ENCODE measurements around the gene RHEX. TPM values are rescaled to one million over a fixed set of nuclear protein-coding genes. Genes with fewer than 3 reads are reported as not detected.
A peak's percentile ranks its signal among the peaks of the same experiment; 100 is the strongest.
"Not testable (repeated sequence)": the region's sequence is repeated elsewhere in the genome, so short reads cannot be mapped to it uniquely, and the experiment has no call there.

Gene RHEX
- not detected for total RNA-seq

- DNase-seq (peak; percentile 71), ATAC-seq (peak; percentile 72)
- H3K36me3 Mint-ChIP-seq; H3K4me3 Mint-ChIP-seq; H3K9me3 Mint-ChIP-seq (ENCODE audit: low read depth); H3K27ac Mint-ChIP-seq; CTCF ChIA-PET: not testable (repeated sequence)
- H3K27me3 Mint-ChIP-seq = peaks cover 23% of the 10 kb centered on the region
- peaks cover 25% of the 10 kb centered on the region for H3K4me1 Mint-ChIP-seq
These were observed at the start of gene RHEX for GRCh38 chr1:206052919-206053610. RHEX (plus strand) TSS chr1:206053173; CDS start chr1:206097829, 44,656 bp downstream.

GRCh38 chr1:206003854-206004800 is 48.8 kb upstream of the RHEX start:
- DNase-seq = no peak
- CTCF ChIA-PET = no interaction called here
- Mint-ChIP-seq H3K9me3 (ENCODE audit: low read depth) (peaks cover 4% of the 10 kb centered on the region), H3K36me3 (no peaks in the 10 kb centered on the region), H3K4me1 (peaks cover 9% of the 10 kb centered on the region), H3K27me3 (peaks cover 6% of the 10 kb centered on the region), H3K27ac (no peak overlapping the region), H3K4me3 (no peak overlapping the region)
- ATAC-seq = no peak

GRCh38 chr1:206004826-206005225 is 48.1 kb upstream of the RHEX start:
- Mint-ChIP-seq H3K9me3 (ENCODE audit: low read depth) (peaks cover 4% of the 10 kb centered on the region), H3K36me3 (no peaks in the 10 kb centered on the region), H3K4me3 (no peak overlapping the region), H3K27me3 (peaks cover 6% of the 10 kb centered on the region), H3K4me1 (peaks cover 9% of the 10 kb centered on the region), H3K27ac (no peak overlapping the region)
- DNase-seq = no peak
- CTCF ChIA-PET = interaction anchor here (1.8 kb wide), 1 partner anchor 28 kb away, joined by 4 read pairs; no protein-coding TSS in a partner anchor
- ATAC-seq = no peak

- Mint-ChIP-seq H3K4me3 (no peak overlapping the region), H3K9me3 (ENCODE audit: low read depth) (peaks cover 4% of the 10 kb centered on the region), H3K36me3 (no peaks in the 10 kb centered on the region), H3K27ac (no peak overlapping the region), H3K27me3 (peaks cover 6% of the 10 kb centered on the region), H3K4me1 (peaks cover 9% of the 10 kb centered on the region)
- CTCF ChIA-PET = interaction anchor here (1.8 kb wide), 1 partner anchor 28 kb away, joined by 4 read pairs; no protein-coding TSS in a partner anchor
- ATAC-seq (no peak), DNase-seq (no peak)
These were observed 47.7 kb upstream of the RHEX start for GRCh38 chr1:206005234-206005633.

GRCh38 chr1:206005778-206006180 is 47.2 kb upstream of the RHEX start:
- Mint-ChIP-seq H3K9me3 (ENCODE audit: low read depth) (peaks cover 4% of the 10 kb centered on the region), H3K4me1 (peaks cover 10% of the 10 kb centered on the region), H3K27me3 (peaks cover 6% of the 10 kb centered on the region), H3K27ac (no peak overlapping the region), H3K4me3 (no peak overlapping the region), H3K36me3 (no peaks in the 10 kb centered on the region)
- CTCF ChIA-PET = interaction anchor here (1.8 kb wide), 1 partner anchor 28 kb away, joined by 4 read pairs; no protein-coding TSS in a partner anchor
- ATAC-seq (no peak), DNase-seq (no peak)

- peaks cover 7% of the 10 kb centered on the region for H3K27me3 Mint-ChIP-seq
- no peak for DNase-seq
- H3K4me1 Mint-ChIP-seq = peaks cover 13% of the 10 kb centered on the region
- no peak overlapping the region for H3K27ac Mint-ChIP-seq
- no peaks in the 10 kb centered on the region for H3K36me3 Mint-ChIP-seq
- CTCF ChIA-PET = no interaction called here
- peaks cover 4% of the 10 kb centered on the region for H3K9me3 Mint-ChIP-seq (ENCODE audit: low read depth)
- H3K4me3 Mint-ChIP-seq = no peak overlapping the region
- no peak for ATAC-seq
These were observed 46.0 kb upstream of the RHEX start for GRCh38 chr1:206006946-206007345.

GRCh38 chr1:206010060-206010459 is 42.9 kb upstream of the RHEX start:
- H3K36me3 Mint-ChIP-seq = no peaks in the 10 kb centered on the region
- CTCF ChIA-PET = no interaction called here
- peaks cover 22% of the 10 kb centered on the region for H3K4me1 Mint-ChIP-seq
- no peak overlapping the region for H3K4me3 Mint-ChIP-seq
- no peaks in the 10 kb centered on the region for H3K9me3 Mint-ChIP-seq (ENCODE audit: low read depth)
- no peak for ATAC-seq
- H3K27me3 Mint-ChIP-seq = peaks cover 8% of the 10 kb centered on the region
- no peak for DNase-seq
- H3K27ac Mint-ChIP-seq = no peak overlapping the region

- DNase-seq (no peak), ATAC-seq (no peak)
- H3K27me3 Mint-ChIP-seq = peaks cover 7% of the 10 kb centered on the region
- H3K9me3 Mint-ChIP-seq (ENCODE audit: low read depth) = no peaks in the 10 kb centered on the region
- H3K36me3 Mint-ChIP-seq = no peaks in the 10 kb centered on the region
- H3K27ac Mint-ChIP-seq = no peak overlapping the region
- no peak overlapping the region for H3K4me3 Mint-ChIP-seq
- H3K4me1 Mint-ChIP-seq = peaks cover 22% of the 10 kb centered on the region
- CTCF ChIA-PET = no interaction called here
These were observed 41.9 kb upstream of the RHEX start for GRCh38 chr1:206011057-206011456.

- peak; percentile 85 for ATAC-seq
- H3K4me1 Mint-ChIP-seq = peaks cover 22% of the 10 kb centered on the region
- H3K36me3 Mint-ChIP-seq = no peaks in the 10 kb centered on the region
- no peak overlapping the region for H3K4me3 Mint-ChIP-seq
- peaks cover 6% of the 10 kb centered on the region for H3K27me3 Mint-ChIP-seq
- CTCF ChIA-PET = interaction anchor here (0.9 kb wide), 1 partner anchor 19 kb away, joined by 3 read pairs; no protein-coding TSS in a partner anchor
- H3K27ac Mint-ChIP-seq = peak overlapping the region; percentile 27
- H3K9me3 Mint-ChIP-seq (ENCODE audit: low read depth) = no peaks in the 10 kb centered on the region
- DNase-seq = peak; percentile 60
These were observed 40.7 kb upstream of the RHEX start for GRCh38 chr1:206012086-206012859.

GRCh38 chr1:206013026-206013795 is 39.8 kb upstream of the RHEX start:
- DNase-seq (no peak), ATAC-seq (no peak)
- Mint-ChIP-seq H3K27me3 (peaks cover 9% of the 10 kb centered on the region), H3K9me3 (ENCODE audit: low read depth) (no peaks in the 10 kb centered on the region), H3K4me1 (peaks cover 22% of the 10 kb centered on the region), H3K36me3 (no peaks in the 10 kb centered on the region), H3K27ac (no peak overlapping the region), H3K4me3 (no peak overlapping the region)
- CTCF ChIA-PET = no interaction called here

- Mint-ChIP-seq H3K9me3 (ENCODE audit: low read depth) (no peaks in the 10 kb centered on the region), H3K27ac (no peak overlapping the region), H3K36me3 (no peaks in the 10 kb centered on the region), H3K4me3 (no peak overlapping the region), H3K4me1 (peaks cover 22% of the 10 kb centered on the region), H3K27me3 (peaks cover 14% of the 10 kb centered on the region)
- DNase-seq = no peak
- CTCF ChIA-PET = interaction anchor here (2.5 kb wide), 1 partner anchor 92 kb away, joined by 5 read pairs; no protein-coding TSS in a partner anchor
- ATAC-seq = no peak
These were observed 38.4 kb upstream of the RHEX start for GRCh38 chr1:206014601-206015000.

- Mint-ChIP-seq H3K9me3 (ENCODE audit: low read depth) (no peaks in the 10 kb centered on the region), H3K27me3 (peaks cover 14% of the 10 kb centered on the region), H3K36me3 (no peaks in the 10 kb centered on the region), H3K4me3 (no peak overlapping the region), H3K27ac (no peak overlapping the region), H3K4me1 (peaks cover 22% of the 10 kb centered on the region)
- ATAC-seq (no peak), DNase-seq (no peak)
- CTCF ChIA-PET = interaction anchor here (2.5 kb wide), 1 partner anchor 91 kb away, joined by 5 read pairs; no protein-coding TSS in a partner anchor
These were observed 37.9 kb upstream of the RHEX start for GRCh38 chr1:206015071-206015470.
